Activated CD4-positive, alpha-beta T cell treated with anti-CD3 and anti-CD28 coated beads, Interleukin-2, amount 10 ng/mL, durations not matched to agents 7 days and 5 days (primary cell): ENCODE data around the gene OR2V1. TPM values are rescaled to one million over a fixed set of nuclear protein-coding genes. Genes with fewer than 3 reads are reported as not detected.
"Not testable (repeated sequence)": the region's sequence is repeated elsewhere in the genome, so short reads cannot be mapped to it uniquely, and the experiment has no call there.

Experiments
- CTCF ChIA-PET: fragments of 350-600 bp; sonication (Branson Sonifier 250); formaldehyde crosslinking; loops from one replicate; lab custom pipeline; 2021; ENCODE audit warnings: antibody characterized with exemption; lab: Charles Lee
- POLR2A ChIA-PET: fragments of 350-600 bp; sonication (Branson Sonifier 250); formaldehyde crosslinking; loops from one replicate; lab custom pipeline; 2021; ENCODE audit warnings: antibody characterized with exemption; lab: Charles Lee
- DNase-seq: peaks from one replicate; pipeline ENCODE4 v3.0.0-alpha.2; 2020
- H3K27ac Mint-ChIP-seq: one replicate; pipeline ENCODE4 v1.8.0; 2021; ENCODE audit warnings: mild to moderate bottlenecking, moderate library complexity, mixed read lengths
- H3K27me3 Mint-ChIP-seq: one replicate; pipeline ENCODE4 v1.8.0; 2021; ENCODE audit warnings: mixed read lengths
- H3K36me3 Mint-ChIP-seq: one replicate; pipeline ENCODE4 v1.8.0; 2021; ENCODE audit warnings: low read depth, mixed read lengths
- H3K4me1 Mint-ChIP-seq: one replicate; pipeline ENCODE4 v1.8.0; 2021; ENCODE audit warnings: mixed read lengths
- H3K4me3 Mint-ChIP-seq: one replicate; pipeline ENCODE4 v1.8.0; 2021; ENCODE audit warnings: mild to moderate bottlenecking, moderate library complexity, mixed read lengths
- H3K9me3 Mint-ChIP-seq: one replicate; pipeline ENCODE4 v1.8.0; 2021; ENCODE audit warnings: mixed read lengths
- total RNA-seq, 2 experiments: library from RNA; stranded (reverse); gene quantifications; one replicate each; pipeline ENCODE4 v1.2.3, GENCODE V29; 2021

The OR2V1 gene
- total RNA-seq, 2 experiments from 2014 or later: not detected

DNA sequence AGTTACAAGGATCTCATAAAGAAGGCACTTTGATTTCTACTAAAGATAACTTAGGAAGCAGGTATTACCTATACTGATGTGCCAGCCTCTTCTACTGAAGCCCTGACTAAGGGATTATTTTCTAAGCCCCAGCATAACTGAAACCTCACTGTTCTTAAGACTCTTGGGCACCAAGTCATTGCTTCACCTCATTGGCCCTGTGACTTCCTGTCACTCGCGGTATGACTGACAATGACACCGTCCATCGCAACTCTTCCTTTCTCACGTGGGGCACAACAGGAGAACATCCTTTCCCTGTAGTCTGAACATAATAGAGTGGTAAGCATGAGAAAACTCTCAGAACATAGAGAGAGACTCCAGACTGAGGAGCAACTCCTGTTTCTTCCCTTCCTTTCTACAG is 22.8 kb upstream of the OR2V1 start:
- ChIA-PET CTCF (no interaction called here), POLR2A (no interaction called here)
- DNase-seq: no peak
- Mint-ChIP-seq H3K4me3 (no peak overlapping the region), H3K27me3 (peaks cover 8% of the 10 kb centered on the region), H3K4me1 (peaks cover 10% of the 10 kb centered on the region), H3K9me3 (peaks cover 3% of the 10 kb centered on the region), H3K27ac (no peak overlapping the region), H3K36me3 (no peaks in the 10 kb centered on the region)

DNA sequence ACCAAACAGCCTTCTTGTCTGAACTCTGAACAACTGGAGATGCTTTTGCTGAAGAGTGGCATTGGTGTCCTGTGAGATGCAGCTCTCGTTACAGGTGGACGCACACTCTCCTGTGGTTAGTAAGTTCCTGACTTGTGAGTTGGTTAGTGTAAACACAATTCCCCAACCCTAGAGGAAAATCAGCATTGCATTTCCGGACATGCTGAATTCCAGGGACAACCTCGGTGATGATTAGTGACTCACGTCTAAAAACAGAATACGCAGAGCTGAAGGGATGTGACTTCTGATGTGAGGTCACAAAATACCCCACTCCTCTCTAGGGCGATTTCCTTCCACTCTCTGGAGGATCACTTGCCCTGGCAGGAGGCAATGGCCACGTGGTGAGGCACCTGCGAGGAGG is 21.4 kb upstream of the OR2V1 start:
- Mint-ChIP-seq H3K36me3 (no peaks in the 10 kb centered on the region), H3K9me3 (peaks cover 3% of the 10 kb centered on the region), H3K4me3 (no peak overlapping the region), H3K4me1 (peaks cover 10% of the 10 kb centered on the region), H3K27ac (no peak overlapping the region), H3K27me3 (peaks cover 7% of the 10 kb centered on the region)
- ChIA-PET CTCF (interaction anchor here (0.9 to 1.1 kb wide), 3 partner anchors 15 to 334 kb away, joined by 3 read pairs; no protein-coding TSS in a partner anchor), POLR2A (interaction anchor here (0.7 kb wide), 1 partner anchor 110 kb away, joined by 3 read pairs; no protein-coding TSS in a partner anchor)
- DNase-seq: no peak

DNA sequence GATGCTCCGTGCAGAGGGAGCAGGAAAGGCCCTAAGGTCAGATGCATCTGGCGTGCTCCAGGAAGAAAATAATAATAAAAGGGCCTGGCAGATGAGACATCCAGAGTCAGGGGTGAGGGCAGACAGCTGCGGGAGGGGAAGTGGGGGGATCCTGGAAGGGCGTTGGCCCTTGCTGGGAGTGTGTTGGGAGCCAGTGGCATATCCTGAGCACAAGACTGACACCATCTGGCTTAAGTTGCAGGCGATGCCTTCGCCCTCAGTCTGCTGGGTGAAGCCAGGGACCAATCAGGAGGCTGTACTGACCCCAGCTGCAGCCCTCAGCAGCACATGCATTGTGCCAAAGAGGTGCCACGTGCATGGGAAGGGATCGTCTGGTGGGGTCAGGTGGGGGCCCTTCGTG is 20.2 kb upstream of the OR2V1 start:
- ChIA-PET CTCF (interaction anchor here (1.1 kb wide), 1 partner anchor 26 kb away, joined by 3 read pairs; no protein-coding TSS in a partner anchor), POLR2A (no interaction called here)
- DNase-seq: no peak
- Mint-ChIP-seq H3K36me3 (no peaks in the 10 kb centered on the region), H3K27me3 (peaks cover 10% of the 10 kb centered on the region), H3K4me3 (no peak overlapping the region), H3K9me3 (peaks cover 6% of the 10 kb centered on the region), H3K4me1 (peaks cover 8% of the 10 kb centered on the region), H3K27ac (no peak overlapping the region)

DNA sequence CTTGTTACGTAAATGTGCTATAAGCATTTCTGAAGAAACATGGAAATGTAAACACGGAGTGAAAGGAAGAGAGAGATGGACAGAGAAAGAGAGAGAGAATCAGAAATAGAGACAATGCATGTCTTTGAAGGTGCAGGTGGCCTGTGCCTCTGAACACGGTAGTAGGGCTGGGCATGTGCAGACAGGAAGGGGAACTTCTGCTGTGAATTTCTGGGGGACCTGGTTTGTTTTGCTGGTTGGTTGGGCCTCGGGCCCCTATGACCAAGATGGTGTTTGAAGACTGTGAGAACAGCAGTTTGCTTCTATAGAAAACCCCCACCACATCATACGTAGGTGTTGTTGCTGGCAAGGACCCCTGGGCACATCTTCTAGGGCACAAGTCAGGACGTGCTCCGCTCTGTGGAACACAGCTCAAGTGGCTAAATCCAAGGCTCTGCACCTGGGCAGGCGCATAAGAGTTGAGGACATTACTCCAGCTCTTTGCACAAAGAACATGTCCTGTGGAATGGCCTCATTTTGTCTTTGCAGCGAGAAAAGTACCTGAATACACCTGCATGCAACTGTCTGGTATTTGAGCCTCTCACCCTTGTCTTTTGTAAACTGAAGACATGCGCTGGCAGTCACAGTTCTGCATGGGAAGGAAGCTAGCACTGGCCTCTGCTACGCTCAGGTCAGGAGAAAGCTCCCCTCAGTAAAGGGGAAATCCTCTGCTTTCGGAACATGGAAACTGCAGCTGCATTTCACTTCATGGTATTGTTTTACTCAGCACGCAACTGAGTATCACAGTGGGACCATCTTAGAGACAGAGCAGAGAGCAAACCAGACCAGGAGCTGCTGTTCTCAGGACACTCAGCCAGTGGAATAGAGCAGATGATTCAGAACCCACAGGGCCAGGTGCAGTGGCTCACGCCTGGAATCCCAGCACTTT is 19.1 kb upstream of the OR2V1 start:
- Mint-ChIP-seq H3K4me1 (peaks cover 6% of the 10 kb centered on the region), H3K9me3 (peaks cover 6% of the 10 kb centered on the region), H3K4me3 (no peak overlapping the region), H3K27me3 (peaks cover 12% of the 10 kb centered on the region), H3K36me3 (no peaks in the 10 kb centered on the region), H3K27ac (no peak overlapping the region)
- DNase-seq: no peak
- POLR2A ChIA-PET: no interaction called here
- CTCF ChIA-PET: interaction anchor here (0.6 kb wide), 1 partner anchor 57 kb away, joined by 3 read pairs; no protein-coding TSS in a partner anchor

DNA sequence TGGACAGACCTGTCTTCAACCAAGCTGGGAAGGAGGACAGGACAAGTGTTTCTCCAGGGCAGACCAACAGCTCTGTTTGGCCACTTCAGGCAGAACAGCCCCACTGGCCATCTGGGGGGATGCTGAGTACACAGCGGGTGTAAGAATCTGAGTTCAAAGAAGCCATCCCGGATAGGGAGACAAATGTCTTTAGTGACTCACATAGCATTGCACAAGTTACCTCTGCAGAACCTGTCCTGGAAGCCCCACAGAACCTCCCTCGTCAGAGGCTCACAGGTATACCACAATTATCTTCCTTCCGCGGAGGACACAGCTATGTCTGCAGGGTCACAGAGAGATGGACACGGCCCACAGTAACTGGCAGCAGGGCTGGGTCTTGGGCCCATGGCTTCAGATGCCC is 18.4 kb upstream of the OR2V1 start:
- Mint-ChIP-seq H3K27ac (no peak overlapping the region), H3K9me3 (peaks cover 9% of the 10 kb centered on the region), H3K27me3 (peaks cover 14% of the 10 kb centered on the region), H3K36me3 (no peaks in the 10 kb centered on the region), H3K4me1 (peaks cover 5% of the 10 kb centered on the region), H3K4me3 (no peak overlapping the region)
- no peak for DNase-seq
- POLR2A ChIA-PET: no interaction called here
- CTCF ChIA-PET: no interaction called here

DNA sequence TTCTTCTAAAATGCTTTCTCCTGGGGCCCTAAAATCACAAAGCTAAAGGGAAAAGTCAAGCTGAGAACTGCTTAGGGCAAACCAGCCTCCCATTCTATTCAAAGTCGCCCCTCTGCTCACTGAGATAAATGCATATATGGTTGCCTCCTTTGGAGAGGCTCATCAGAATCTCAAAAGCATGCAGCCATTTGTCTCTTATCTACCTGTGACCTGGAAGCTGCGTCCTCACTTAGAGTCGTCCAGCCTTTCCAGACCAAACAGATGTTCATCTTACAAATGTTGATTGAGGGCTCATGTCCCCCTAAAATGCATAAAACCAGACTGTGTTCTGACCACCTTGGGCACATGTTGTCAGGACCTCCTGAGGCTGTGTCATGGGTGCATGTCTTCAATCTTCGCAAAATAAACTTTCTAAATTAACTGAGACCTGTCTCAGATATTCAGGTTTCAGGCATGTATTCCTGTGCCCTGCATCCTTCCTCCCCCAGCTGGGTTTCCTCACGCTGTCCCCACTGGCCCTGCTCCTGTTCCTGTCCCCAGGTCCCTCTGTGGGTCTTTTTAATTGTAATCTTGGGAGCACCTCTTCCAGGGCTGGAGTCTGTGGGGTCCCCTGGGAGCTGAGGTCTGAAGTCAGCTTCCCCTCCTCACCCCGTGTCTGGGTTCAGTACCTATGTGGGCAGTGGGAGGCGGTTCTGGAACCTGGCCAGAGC is 16.1 kb upstream of the OR2V1 start, which contains the start of gene OR2V2:
OR2V2 (plus strand) TSS at position 660 of the 710 bp plus-strand sequence. CDS start 7,357 bp downstream, outside the sequence.
- H3K9me3 Mint-ChIP-seq, H3K27ac Mint-ChIP-seq, H3K4me1 Mint-ChIP-seq: not testable (repeated sequence)

DNA sequence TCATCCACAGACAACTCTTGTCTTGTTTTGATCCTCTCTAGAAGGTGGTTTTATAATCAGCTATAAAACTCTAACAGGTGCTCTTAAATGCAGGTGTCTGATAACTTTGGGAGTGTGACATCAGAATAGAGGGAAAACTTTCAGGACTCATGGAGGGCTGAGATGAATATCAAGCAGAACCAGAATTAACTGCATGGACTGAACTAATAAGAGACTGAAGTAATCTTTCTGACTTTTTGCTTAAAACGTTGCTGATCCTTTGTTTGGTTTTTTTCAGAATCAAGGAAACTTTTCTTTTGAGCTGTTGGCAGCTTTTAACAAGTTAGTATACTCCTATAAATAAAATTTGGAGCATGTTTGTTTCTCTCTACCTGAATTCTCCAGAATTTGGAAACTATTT is 14.2 kb upstream of the OR2V1 start:
- POLR2A ChIA-PET: interaction anchor here (0.6 kb wide), 1 partner anchor 457 kb away, joined by 4 read pairs; no protein-coding TSS in a partner anchor
- CTCF ChIA-PET: no interaction called here
- Mint-ChIP-seq H3K4me1 (no peaks in the 10 kb centered on the region), H3K27me3 (peaks cover 26% of the 10 kb centered on the region), H3K36me3 (no peaks in the 10 kb centered on the region), H3K4me3 (no peak overlapping the region), H3K27ac (no peak overlapping the region), H3K9me3 (peaks cover 14% of the 10 kb centered on the region)
- no peak for DNase-seq

More for the DNA sequence above, 16.1 kb upstream of the OR2V1 start, which contains the start of gene OR2V2:
- H3K27me3 Mint-ChIP-seq: peaks cover 19% of the 10 kb centered on the region
- CTCF ChIA-PET: interaction anchor here (0.7 kb wide), 1 partner anchor 12 kb away, joined by 3 read pairs; no protein-coding TSS in a partner anchor
- POLR2A ChIA-PET, H3K4me3 Mint-ChIP-seq, H3K36me3 Mint-ChIP-seq, DNase-seq: not testable (repeated sequence)

DNA sequence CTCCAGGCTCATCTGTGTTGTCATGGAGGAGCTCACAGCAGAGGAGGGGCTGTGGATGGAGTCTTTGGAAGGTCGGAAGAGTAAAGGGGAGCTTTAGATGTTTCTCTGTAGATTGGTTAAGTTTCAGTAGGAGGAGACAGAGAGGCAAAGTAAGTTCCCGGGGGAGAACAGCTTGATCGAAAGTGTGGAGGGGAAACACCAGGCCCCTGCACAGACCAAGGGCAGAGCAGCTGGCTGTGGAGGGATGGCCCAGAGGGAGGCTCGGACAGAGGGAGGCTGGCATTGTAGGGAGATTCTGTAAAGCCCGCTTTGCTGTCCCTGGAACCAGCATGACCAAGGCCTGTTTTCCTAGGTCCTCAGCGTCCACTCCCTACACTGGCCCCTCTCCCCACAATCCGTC is 11.1 kb upstream of the OR2V1 start:
- H3K4me1 Mint-ChIP-seq: no peaks in the 10 kb centered on the region
- peaks cover 19% of the 10 kb centered on the region for H3K27me3 Mint-ChIP-seq
- H3K4me3 Mint-ChIP-seq: no peak overlapping the region
- peaks cover 21% of the 10 kb centered on the region for H3K9me3 Mint-ChIP-seq
- CTCF ChIA-PET: interaction anchor here (0.5 kb wide), 1 partner anchor 275 kb away, joined by 3 read pairs; no protein-coding TSS in a partner anchor
- no peak for DNase-seq
- no peak overlapping the region for H3K27ac Mint-ChIP-seq
- H3K36me3 Mint-ChIP-seq: no peaks in the 10 kb centered on the region
- POLR2A ChIA-PET: no interaction called here

DNA sequence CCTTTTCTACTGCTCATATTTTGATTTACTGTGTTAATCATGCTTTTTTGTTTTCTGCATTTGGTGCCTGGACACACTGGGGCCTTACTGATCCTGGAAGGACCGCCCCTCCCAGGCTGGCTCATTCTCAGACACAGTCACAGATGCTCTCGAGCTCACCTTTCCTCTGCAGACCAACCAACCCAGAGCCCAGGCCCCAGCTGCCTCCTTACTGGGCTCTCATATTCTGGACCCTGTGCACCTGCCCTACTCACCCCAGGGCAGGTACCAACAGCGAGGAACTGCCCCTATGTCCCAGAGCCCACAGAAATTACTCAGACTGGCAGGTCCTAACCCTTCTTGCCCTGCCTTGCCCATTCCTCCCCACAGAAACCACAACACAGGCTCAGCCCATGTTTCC is 9.8 kb upstream of the OR2V1 start:
- no peak for DNase-seq
- ChIA-PET POLR2A (no interaction called here), CTCF (no interaction called here)
- Mint-ChIP-seq H3K27ac (no peak overlapping the region), H3K36me3 (no peaks in the 10 kb centered on the region), H3K4me3 (no peak overlapping the region), H3K27me3 (peaks cover 17% of the 10 kb centered on the region), H3K4me1 (no peaks in the 10 kb centered on the region), H3K9me3 (peaks cover 18% of the 10 kb centered on the region)

DNA sequence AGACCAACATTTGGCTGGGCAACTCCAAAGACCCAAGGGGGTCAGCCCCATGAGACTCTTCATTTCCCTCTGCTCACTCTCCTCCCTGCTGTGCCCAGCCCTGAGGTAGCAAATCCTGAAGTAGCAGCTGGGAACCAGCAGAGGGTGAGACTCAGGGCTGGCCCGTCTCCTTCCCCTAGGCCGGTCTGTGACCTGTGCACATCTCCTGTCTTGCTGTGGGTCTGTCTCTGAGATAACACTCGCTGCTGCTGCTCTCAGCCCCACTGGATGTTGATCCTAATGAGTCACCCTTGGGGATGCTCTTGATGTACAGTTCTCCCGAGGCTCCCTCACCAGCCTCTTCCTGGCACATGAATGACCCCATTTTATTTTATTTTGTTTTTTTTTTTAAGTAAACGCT is 7.3 kb upstream of the OR2V1 start:
- CTCF ChIA-PET: no interaction called here

DNA sequence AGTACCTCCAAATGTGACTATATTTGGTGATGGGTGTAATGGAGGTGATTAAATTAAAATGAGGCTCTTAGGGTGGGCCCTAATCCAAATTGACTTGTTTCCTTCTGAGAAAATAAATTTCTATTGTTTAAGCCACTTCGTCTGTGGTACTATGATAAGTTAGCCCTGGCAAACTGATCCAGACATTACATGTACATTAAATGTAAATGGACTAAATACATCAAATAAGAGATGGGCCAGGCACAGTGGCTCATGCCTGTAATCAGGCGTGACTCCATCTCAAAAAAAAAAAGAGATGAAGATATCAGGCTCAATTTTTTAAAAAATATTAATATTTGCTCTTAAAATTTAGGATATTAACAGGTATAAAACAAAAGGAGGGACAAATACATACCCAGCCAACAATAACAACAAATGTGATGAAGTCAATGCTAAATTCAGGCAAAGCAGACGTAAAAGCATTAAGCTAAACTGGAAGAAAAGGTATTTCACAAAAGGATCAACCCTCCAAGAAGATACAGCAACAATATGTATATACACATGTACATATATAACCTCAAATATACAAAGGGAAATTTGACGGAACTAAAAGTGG is 5.5 kb upstream of the OR2V1 start:
- DNase-seq: no peak
- POLR2A ChIA-PET: no interaction called here
- peaks cover 23% of the 10 kb centered on the region for H3K27me3 Mint-ChIP-seq
- no peak overlapping the region for H3K27ac Mint-ChIP-seq
- no peaks in the 10 kb centered on the region for H3K36me3 Mint-ChIP-seq
- H3K4me3 Mint-ChIP-seq: no peak overlapping the region
- H3K4me1 Mint-ChIP-seq: no peaks in the 10 kb centered on the region
- H3K9me3 Mint-ChIP-seq: peaks cover 18% of the 10 kb centered on the region
- CTCF ChIA-PET: interaction anchor here (0.7 kb wide), 1 partner anchor 933 kb away, joined by 3 read pairs; no protein-coding TSS in a partner anchor

More for the DNA sequence above, 7.3 kb upstream of the OR2V1 start:
- DNase-seq: no peak
- POLR2A ChIA-PET: no interaction called here
- Mint-ChIP-seq H3K4me3 (no peak overlapping the region), H3K36me3 (no peaks in the 10 kb centered on the region), H3K27ac (no peak overlapping the region), H3K4me1 (no peaks in the 10 kb centered on the region), H3K9me3 (peaks cover 18% of the 10 kb centered on the region), H3K27me3 (peaks cover 14% of the 10 kb centered on the region)

DNA sequence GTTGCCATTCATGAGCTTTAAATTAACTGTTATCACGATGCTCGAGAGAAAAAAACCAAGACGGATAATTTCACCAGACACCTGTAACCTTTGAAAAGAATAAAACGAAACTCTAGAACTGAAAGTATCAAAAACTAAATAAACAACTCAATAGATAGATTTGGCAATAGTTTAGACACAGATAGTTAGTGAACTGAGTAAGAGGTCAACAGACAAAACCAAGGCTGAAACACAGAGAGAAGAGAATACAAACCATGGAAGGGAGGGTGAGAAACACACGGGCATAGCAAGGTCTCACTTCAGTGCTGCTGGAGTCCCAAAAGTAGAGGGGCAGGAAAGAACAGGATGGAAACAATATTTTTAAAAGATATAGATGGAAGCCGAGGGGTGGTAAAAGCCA is 3.3 kb upstream of the OR2V1 start:
- POLR2A ChIA-PET: no interaction called here

More for the DNA sequence above, 3.3 kb upstream of the OR2V1 start:
- Mint-ChIP-seq H3K4me1 (no peaks in the 10 kb centered on the region), H3K27me3 (peaks cover 23% of the 10 kb centered on the region), H3K4me3 (no peak overlapping the region), H3K36me3 (no peaks in the 10 kb centered on the region), H3K27ac (no peak overlapping the region), H3K9me3 (peaks cover 7% of the 10 kb centered on the region)
- CTCF ChIA-PET: interaction anchor here (1.3 kb wide), 1 partner anchor 57 kb away, joined by 3 read pairs; no protein-coding TSS in a partner anchor
- DNase-seq: no peak
